GM23338 (cell line): ENCODE results near the gene ATXN1L.

Experiments
- EZH2 ChIP-seq: fragments of 200-600 bp; sonication (generic); IDR thresholded peaks from one replicate; pipeline ENCODE4 v1.8.0; 2017; ENCODE audit warnings: antibody characterized with exemption, mild to moderate bottlenecking, low read depth; ENCODE audit not compliant: unreplicated experiment
- POLR2AphosphoS5 ChIP-seq: IDR thresholded peaks from 2 replicates; pipeline ENCODE4 v1.6.1; 2016; ENCODE audit warnings: antibody characterized with exemption, low read depth

DNA sequence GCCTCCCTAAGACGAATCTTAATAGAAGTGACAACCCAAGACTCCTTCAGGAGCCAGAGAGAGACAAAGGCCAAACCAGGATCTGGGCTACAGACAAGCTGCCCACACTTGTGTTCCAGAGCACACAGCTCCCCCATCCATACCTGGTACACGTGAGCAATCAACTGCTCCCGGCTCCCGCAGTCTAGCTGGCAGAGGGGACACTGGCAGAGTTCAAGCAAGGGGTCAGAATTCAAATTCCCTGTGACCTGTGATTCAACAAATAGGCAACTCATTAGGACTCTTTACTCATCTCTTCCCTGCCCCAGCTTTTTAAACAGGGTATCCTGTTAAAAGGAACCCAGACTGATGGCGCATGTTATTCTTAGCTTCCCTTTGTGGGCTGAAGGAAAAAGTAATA, 18.2 kb downstream of the ATXN1L start:
- TF ChIP-seq POLR2AphosphoS5: no peak
- no peak for TF ChIP-seq EZH2
